ENCODE measurements around the gene PKDREJ. TPM values are rescaled to one million over a fixed set of nuclear protein-coding genes. Genes with fewer than 3 reads are reported as not detected.
A peak's percentile ranks its signal among the peaks of the same experiment; 100 is the strongest.

PKDREJ gene, protein sequence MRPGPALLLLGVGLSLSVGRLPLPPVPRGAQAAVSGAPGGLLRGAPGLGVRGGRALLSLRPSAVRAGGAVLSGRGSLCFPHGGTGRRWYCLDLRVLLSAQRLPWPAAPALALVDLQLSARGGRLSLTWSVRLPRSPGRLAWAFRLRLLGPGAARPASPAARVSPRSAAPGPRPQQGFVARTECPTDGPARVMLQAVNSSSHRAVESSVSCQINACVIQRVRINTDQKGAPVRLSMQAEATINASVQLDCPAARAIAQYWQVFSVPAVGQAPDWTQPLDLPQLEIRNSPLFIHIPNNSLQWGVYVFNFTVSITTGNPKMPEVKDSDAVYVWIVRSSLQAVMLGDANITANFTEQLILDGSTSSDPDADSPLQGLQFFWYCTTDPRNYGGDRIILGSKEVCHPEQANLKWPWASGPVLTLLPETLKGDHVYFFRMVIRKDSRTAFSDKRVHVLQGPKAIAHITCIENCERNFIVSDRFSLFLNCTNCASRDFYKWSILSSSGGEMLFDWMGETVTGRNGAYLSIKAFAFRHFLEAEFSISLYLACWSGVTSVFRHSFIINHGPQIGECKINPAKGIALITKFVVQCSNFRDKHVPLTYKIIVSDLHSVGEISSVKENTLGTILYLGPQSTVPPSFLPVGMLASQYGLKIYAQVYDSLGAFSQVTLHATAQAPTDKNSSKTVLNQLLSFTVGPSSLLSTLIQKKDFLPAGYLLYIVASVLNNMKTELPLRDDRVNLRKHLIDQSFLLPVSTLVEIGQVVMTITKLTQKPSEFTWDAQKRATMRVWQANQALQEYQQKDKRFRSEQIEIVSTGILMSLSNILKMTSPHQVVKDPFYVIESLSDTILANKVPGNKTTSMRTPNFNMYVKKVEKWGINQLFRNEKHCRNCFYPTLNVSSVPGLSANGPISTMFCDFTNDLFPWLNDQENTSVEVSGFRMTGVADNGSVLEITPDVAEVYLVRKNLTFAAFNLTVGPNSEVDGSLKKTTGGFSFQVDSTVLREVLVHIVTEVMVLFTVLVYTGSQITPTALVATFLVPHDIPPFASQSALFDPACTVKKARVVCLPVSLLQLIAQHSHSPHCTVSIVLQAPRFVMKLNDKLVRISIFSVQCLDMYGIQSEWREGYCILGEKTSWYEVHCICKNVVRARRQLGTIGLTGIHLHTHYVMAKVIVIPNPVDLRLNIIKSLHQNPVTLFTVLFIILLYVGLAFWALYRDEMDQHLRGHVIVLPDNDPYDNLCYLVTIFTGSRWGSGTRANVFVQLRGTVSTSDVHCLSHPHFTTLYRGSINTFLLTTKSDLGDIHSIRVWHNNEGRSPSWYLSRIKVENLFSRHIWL (N-terminal part only)
- total RNA-seq (2014; rRNA removed; shearing (Covaris generic)) (not detected in 2 replicates), polyA plus RNA-seq (2016; fragmentation: Nextera tagmentation; extraction: Ambion mirVana) (0.03 TPM in 1 of 2 replicates, not detected in the other)
- long read RNA-seq = 0 reads

DNA sequence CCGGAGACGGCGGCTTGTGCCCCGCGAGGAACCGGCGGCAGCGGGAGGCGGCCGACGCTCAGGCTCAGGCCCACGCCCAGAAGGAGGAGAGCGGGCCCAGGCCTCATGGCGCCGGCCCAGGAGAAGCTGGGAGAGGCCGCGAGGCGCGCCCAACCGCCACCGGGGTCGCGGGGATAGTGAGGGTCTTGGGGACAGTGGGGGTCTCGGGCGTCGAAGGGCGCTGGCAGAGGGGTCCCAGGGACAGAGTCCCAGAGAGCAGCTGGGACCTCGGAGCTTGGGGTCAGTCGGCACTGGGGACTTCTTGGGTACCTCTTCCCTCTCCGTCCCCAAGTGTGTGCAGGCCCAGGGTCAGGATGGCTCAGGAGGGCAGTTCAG lies at the start of gene PKDREJ:
Gene PKDREJ, minus strand, starts transcription at position 128 of the 375 bp plus-strand sequence. Its CDS starts 21 bp downstream, at position 107.
- Histone ChIP-seq H3K36me3 (ENCODE audit: insufficient read depth) (no peaks in the 10 kb centered on the region), H3K27me3 (ENCODE audit: insufficient read depth) (peaks cover 64% of the 10 kb centered on the region), H4K20me1 (replicated peaks; ENCODE audit: insufficient read depth) (no peaks in the 10 kb centered on the region), H3K4me3 (peak within 1 kb of the TSS; percentile 49), H3F3A (replicated peaks; ENCODE audit: low read depth) (0 out of 2 replicates have a peak, but pooled peaks cover 3% of the 10 kb centered on the region), H3K27ac (ENCODE audit: low read depth) (no peak within 1 kb of the TSS), H3K79me2 (replicated peaks; ENCODE audit: insufficient read depth) (no peaks in the 10 kb centered on the region), H3K9me2 (ENCODE audit: insufficient read depth) (no peaks in the 10 kb centered on the region; the same call in 1 of the 2 replicates), H3K4me2 (peak within 1 kb of the TSS; percentile 73), H3K4me1 (ENCODE audit: insufficient read depth) (no peaks in the 10 kb centered on the region), H2AFZ (peak within 1 kb of the TSS; percentile 85)
- Mint-ChIP-seq H3K36me3 (ENCODE audit: low read depth) (peaks cover 34% of the 10 kb centered on the region), H3K4me1 (peaks cover 5% of the 10 kb centered on the region), H3K27ac (no peak within 1 kb of the TSS), H3K9me3 (peaks cover 55% of the 10 kb centered on the region), H3K27me3 (ENCODE audit: insufficient read depth, low read depth, poor library complexity) (peaks cover 53% of the 10 kb centered on the region), H3K4me3 (peak within 1 kb of the TSS; percentile 62)
- DNase-seq (ENCODE audit: low spot score) (no peak), ATAC-seq (peak; percentile 10)
- TF ChIP-seq NANOG (IDR thresholded peaks at IDR 0.05; ENCODE audit: borderline replicate concordance) (no peak), ZNF331 (CRISPR knock-in tag; IDR thresholded peaks at IDR 0.05; ENCODE audit: low read depth) (no peak), STAT1 (IDR thresholded peaks at IDR 0.05; ENCODE audit: unreplicated experiment) (no peak), POLR2AphosphoS5 (IDR thresholded peaks at IDR 0.05; ENCODE audit: low read depth) (no peak), EZH2 (IDR thresholded peaks at IDR 0.05; ENCODE audit: low read depth, unreplicated experiment) (no peak), ZNF114 (CRISPR knock-in tag; IDR thresholded peaks at IDR 0.05) (no peak), JUNB (IDR thresholded peaks at IDR 0.05; ENCODE audit: unreplicated experiment) (no peak), CREB1 (CRISPR knock-in tag; IDR thresholded peaks at IDR 0.05; ENCODE audit: low read depth) (no peak)
- TF ChIP-seq, protein P1, sequence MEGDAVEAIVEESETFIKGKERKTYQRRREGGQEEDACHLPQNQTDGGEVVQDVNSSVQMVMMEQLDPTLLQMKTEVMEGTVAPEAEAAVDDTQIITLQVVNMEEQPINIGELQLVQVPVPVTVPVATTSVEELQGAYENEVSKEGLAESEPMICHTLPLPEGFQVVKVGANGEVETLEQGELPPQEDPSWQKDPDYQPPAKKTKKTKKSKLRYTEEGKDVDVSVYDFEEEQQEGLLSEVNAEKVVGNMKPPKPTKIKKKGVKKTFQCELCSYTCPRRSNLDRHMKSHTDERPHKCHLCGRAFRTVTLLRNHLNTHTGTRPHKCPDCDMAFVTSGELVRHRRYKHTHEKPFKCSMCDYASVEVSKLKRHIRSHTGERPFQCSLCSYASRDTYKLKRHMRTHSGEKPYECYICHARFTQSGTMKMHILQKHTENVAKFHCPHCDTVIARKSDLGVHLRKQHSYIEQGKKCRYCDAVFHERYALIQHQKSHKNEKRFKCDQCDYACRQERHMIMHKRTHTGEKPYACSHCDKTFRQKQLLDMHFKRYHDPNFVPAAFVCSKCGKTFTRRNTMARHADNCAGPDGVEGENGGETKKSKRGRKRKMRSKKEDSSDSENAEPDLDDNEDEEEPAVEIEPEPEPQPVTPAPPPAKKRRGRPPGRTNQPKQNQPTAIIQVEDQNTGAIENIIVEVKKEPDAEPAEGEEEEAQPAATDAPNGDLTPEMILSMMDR (conservative IDR thresholded peaks at IDR 0.05; ENCODE audit: low read depth in 2 of 2) = no peak
- TF ChIP-seq, protein P2, sequence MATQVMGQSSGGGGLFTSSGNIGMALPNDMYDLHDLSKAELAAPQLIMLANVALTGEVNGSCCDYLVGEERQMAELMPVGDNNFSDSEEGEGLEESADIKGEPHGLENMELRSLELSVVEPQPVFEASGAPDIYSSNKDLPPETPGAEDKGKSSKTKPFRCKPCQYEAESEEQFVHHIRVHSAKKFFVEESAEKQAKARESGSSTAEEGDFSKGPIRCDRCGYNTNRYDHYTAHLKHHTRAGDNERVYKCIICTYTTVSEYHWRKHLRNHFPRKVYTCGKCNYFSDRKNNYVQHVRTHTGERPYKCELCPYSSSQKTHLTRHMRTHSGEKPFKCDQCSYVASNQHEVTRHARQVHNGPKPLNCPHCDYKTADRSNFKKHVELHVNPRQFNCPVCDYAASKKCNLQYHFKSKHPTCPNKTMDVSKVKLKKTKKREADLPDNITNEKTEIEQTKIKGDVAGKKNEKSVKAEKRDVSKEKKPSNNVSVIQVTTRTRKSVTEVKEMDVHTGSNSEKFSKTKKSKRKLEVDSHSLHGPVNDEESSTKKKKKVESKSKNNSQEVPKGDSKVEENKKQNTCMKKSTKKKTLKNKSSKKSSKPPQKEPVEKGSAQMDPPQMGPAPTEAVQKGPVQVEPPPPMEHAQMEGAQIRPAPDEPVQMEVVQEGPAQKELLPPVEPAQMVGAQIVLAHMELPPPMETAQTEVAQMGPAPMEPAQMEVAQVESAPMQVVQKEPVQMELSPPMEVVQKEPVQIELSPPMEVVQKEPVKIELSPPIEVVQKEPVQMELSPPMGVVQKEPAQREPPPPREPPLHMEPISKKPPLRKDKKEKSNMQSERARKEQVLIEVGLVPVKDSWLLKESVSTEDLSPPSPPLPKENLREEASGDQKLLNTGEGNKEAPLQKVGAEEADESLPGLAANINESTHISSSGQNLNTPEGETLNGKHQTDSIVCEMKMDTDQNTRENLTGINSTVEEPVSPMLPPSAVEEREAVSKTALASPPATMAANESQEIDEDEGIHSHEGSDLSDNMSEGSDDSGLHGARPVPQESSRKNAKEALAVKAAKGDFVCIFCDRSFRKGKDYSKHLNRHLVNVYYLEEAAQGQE (IDR thresholded peaks at IDR 0.05; ENCODE audit: unreplicated experiment) = no peak
- TF ChIP-seq, protein P3, sequence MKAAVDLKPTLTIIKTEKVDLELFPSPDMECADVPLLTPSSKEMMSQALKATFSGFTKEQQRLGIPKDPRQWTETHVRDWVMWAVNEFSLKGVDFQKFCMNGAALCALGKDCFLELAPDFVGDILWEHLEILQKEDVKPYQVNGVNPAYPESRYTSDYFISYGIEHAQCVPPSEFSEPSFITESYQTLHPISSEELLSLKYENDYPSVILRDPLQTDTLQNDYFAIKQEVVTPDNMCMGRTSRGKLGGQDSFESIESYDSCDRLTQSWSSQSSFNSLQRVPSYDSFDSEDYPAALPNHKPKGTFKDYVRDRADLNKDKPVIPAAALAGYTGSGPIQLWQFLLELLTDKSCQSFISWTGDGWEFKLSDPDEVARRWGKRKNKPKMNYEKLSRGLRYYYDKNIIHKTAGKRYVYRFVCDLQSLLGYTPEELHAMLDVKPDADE (IDR thresholded peaks at IDR 0.05) = no peak

Measured in GM23338 (cell line).